ENCODE data around the gene PTTG1IP.

- TF ChIP-seq CTCF (IDR thresholded peaks at IDR 0.05; ENCODE audit: low read length) (no peak), EZH2 (IDR thresholded peaks at IDR 0.05; ENCODE audit: borderline replicate concordance, low read length) (no peak)
Observed at GRCh38 chr21:44834231-44834950, 39.1 kb downstream of the PTTG1IP start.

Measured in OCI-LY1 (cell line).